Activated T-helper 9 cell treated with anti-CD3 and anti-CD28 coated beads, Interleukin-2, amount 50 U/mL, for 16 hours (primary cell): Measurements from ENCODE around the gene NUDCD2.
A peak's percentile ranks its signal among the peaks of the same experiment; 100 is the strongest.

Source experiments
- DNase-seq: peaks from one replicate; pipeline ENCODE4 v3.0.0-alpha.2; 2020; ENCODE audit warnings: low read depth

The NUDCD2 gene, protein sequence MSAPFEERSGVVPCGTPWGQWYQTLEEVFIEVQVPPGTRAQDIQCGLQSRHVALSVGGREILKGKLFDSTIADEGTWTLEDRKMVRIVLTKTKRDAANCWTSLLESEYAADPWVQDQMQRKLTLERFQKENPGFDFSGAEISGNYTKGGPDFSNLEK

DNA sequence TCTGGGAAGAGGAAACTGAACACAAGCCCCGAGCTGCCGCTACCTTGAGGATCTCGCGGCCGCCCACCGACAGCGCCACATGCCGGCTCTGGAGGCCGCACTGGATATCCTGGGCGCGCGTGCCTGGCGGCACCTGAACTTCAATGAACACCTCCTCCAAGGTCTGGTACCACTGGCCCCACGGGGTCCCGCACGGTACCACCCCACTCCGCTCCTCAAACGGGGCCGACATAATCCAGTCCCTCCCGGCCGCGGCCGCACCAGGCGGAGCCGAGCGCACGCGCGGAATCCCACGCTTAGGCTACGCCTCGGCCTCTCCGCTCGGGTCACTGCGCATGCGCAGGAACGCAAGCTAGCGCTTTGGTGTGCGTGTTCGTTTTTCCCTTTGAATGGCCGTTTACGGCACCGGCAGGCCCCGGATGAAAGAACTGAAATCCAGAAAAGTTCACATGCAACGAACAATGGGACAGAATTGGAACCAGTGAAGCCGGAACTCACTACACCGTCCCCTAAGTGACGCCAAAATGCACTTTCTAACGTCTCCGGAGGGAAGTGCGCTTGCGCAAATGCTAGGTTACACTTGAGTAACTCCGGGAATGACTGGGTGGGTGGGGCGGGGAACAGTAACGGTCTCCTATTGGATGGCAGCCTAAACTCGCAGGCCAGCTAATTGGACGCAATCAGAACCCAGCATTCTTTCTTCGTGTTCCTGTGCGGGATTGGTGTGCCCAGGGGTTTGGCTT, at the start of gene NUDCD2:
NUDCD2 (minus strand) TSS at position 284 of the 743 bp plus-strand sequence; CDS start at position 232, 52 bp downstream.
- DNase-seq, result peak; percentile 92

DNA sequence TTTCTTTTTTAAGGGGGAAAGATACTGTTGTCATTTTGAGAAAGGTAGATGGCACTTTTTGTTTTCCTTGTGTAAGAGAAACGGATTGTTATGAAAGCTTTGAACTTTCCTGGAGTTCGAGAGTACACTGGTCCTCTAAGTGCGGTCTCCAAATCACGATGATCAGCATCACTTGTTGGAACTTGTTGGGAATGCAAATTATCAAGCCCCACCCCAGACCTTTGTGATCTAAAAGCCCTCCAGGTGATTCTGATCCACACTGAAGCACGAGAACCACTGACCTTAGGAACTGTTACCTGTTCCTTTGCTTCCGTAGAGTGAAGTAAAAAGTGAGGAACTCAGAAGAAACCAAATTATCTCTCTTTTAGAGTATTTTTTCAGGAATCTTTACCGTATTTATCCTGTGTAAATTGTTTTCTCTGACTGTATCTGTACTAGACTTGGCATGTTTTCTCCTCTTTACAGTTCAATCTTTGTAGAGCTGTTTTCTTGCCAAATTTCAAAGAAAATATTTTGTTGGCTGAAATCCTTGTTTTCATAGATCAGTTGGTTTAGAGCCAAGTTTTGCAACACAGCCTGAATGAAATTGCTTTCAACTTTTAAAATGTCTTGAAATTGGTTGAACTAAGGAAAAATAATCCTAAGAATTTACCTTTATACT, 49.5 kb upstream of the NUDCD2 start:
- DNase-seq, result no peak

DNA sequence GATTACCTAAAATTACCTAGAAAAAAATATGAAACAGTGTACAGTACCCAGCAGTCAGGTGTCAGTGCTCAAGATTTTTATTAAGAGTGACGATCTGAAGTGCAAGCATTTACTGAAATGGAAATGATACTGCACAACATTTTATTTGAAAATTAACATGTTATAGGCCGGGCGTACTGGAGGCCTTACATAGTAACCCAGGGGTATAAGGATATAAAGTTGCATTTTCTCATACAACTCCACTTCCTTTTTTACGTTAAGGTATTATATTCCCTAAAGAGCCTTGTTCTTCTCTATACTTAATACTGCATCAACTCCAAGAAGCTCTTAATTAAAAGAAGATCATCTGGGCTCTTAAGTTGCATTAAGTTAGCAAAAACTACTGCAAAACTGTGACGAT, 48.9 kb upstream of the NUDCD2 start:
- DNase-seq, result no peak

DNA sequence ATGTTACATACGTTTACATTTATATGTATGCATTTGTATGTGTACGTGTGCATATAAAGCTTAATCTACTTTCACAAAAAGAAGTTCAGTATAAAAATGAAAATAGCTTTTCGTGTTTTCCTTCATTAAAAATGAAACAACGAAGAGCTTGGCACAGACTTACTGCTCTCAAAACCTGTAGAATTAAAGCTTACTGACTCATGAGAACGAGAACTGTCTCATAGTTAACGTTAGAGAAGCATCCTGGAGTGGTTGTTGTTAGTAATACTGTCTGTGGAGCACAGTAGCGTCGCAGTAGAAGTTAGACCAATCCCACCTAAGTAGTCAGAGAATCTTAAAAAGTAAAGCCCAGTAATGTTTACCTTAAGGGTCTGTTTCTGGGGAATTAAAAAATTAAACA, 46.8 kb upstream of the NUDCD2 start:
- DNase-seq, result no peak

DNA sequence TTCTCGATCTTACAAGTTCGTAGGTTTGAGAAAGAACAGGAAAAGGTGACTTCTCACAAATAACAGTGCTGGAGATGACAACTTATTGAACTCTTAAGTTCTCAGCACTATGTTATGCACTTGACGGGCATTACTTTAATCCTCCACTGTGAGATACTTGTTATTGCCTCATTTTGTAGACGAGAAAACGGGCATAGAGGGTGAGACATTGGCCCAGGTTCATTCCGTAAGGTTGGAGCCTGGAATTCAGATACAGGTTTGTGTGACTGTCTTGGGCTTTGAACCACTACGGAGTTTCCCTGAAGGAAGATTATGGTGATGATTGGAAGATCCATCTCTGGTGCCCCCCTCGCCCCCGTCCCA, 46.2 kb upstream of the NUDCD2 start:
- DNase-seq, result no peak

DNA sequence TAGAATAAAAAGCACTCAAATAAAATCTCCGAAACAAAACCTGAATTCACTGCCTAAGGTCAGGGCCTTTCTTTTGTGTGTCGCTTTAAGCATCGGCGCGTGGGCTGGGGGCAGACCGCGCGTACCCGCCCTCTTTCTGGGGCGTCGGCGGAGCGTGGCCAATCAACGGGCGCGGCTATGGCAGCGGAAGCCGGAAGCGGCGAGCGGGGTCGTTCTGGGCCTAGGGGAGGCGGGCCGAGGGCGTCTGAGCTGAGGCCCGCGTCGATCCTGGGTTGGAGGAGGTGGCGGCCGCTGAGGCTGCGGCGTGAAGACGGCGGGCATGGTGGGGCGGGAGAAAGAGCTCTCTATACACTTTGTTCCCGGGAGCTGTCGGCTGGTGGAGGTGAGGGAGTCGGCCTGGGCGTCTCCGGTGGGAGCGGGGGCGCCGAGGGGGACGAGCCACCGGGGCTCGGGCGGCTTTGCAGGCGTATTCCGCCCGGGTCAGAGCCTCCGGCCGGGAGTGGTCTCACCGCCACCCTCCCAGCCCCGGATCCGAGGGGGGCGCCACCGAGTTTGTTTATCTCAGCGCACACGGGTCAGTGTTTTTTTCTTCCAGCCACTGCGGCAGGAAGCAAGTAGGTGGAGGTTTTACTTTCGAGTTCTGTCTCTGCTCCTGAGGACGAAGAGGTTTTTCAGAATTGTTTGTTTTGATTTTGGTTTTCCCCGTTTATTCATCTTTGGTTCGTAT, 45.6 kb upstream of the NUDCD2 start, which contains the start of gene MAT2B:
MAT2B (plus strand) TSS at position 252 of the 727 bp plus-strand sequence; CDS start at position 320, 68 bp downstream.
- peak; percentile 95 for DNase-seq

DNA sequence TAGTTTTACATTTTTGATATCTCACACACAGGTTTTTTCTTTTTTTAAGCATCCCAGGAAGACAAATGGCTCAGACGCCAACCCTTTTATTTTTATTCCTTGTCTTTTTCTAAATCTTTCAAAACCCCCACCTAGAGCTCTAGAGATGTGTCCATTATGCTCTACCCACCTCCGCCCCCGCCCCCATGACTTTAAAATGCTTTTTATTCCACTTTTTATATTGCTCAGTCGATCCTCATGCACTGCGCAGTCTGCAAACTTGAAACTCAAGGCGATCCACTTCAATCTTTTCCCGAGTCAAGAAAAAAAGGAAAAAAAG, 45.1 kb upstream of the NUDCD2 start:
- peak; percentile 15 for DNase-seq

DNA sequence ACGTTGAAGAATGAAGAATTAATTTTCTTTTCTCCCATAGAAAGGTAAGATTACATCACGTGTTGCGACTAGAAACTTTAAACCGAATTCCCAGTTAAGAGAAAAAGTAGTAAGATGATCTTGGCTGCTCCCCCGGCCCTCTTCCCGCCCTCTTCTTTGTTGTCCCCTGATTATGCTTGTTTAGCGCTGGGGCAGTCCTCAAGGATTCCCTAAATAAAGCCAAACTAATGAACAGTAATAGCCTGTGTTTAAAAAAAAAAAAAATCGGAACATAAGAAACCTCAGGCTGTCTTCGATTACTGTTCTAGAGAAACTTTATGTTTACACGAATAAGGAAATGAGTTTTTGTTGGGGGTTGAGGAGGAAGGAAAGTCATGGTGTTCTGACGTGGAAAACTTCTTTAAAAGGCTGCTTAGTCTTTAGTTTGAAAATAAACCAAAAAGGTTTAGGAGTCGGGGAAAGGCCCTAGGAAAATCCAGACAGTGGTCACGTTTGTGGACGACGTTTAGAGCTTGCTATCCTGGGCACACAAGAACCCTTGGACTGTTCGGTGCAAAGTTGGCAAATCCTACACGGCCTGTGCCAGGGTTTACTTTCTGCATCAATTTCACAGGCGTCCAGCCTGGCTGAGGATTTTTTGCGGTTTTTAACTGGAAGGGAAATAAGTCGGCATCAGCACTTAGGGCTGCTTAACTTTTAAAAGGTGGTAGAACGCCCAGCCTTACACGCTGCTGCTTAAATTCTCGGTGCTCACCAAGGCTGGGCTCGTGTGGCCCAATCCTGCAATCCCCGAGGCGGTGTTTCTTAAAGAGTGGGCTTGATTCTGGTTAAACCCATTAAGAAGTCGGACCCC, 44.4 kb upstream of the NUDCD2 start:
- DNase-seq, result peak; percentile 16

DNA sequence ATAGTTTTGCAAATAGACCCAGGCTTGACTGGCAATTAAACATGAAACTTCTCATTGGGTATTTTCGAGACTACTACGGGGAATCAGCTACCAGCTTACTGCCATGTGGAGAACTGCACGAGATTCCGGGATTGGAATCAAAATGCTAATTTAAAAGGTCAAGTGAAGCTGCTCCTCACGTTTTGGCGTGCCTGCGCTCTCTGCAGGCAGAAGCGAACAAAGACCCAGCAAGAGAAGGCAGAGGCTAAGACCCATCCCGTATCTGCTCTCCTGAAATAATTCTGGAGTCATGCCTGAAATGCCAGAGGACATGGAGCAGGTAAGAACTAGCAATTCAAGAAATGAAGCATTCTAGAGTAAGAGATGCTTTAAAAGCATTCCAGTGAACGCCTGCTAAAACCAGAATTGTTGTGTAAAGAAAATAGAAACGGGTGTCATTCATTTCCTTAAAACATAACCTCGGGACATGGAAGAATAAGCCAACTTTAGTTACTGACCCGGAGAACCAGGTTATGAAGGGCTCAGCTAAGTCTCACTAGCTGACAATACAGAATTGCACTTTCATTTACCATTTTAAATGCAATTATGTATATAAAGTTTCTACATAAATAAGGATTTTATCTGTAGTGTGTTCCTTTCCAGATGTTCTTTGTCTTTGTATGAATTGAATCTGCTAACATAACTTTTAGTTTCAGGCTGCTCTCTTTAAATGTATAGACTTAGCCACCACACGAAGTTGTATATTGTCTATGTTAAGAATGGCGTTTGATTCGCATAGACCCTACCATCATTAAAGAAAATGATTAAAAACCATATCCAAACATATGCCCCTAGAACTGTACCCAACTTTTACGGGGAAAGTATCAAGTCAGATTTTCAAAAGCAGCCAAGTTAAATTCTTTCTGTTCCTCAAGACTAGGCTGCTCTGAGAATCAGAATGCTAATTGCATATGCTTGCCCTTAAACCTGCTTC, 43.5 kb upstream of the NUDCD2 start:
- no peak for DNase-seq

DNA sequence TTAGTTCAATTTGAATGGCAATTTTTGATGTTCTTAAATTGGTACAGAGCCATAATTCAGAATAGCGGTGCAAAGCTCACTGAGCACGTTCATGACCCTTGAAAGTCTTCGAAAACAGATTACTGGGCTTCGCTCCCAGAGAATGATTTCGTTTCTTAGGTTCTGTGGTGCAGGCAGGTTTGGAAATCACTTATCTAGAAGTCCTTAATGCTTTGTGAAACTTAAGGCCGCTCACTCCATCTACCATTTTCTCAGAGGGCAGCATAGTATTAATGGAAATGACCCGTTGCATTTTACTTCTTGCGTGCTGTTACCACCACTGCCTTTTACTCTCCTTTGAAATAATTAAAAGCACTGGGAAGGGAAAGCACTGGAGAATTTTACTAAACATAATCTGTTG, 42.6 kb upstream of the NUDCD2 start:
- DNase-seq, result no peak

DNA sequence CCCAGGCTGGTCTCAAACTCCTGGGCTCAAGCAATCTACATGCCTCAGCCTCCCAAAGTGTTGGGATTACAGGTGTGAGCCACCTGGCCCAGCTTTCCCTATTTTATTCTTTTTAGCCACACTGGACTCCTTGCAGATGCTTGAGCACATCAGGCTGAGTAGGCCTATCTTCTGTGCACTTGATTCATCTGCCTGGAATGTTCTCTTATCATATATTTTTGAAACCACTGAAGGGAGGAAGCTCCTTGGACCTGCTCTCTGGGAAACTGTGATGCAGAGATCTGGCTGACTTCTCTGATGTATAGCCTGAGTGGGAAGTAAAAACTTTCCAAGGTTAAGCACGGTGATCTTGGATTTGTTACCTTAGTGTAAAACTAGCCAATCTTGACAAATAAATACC, 39.0 kb upstream of the NUDCD2 start:
- no peak for DNase-seq

DNA sequence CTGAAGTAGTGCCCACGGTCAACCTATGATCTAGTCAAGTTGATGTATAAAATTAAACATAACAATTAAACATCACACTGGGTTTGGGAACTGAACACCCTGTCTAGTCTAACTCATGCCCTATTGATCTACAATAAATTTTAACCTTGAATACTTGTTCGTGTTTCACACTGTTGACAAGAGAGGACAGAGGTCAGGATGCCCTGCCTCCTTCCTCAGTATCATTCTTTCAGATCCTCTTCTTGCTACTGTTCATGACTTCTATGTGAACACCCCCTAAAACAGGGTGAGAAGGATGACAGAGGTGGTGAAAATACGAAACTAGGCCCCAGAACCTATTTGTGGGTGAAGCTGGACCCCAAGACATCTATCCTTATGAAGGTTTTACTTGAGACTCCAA, 37.4 kb upstream of the NUDCD2 start:
- DNase-seq, result no peak

DNA sequence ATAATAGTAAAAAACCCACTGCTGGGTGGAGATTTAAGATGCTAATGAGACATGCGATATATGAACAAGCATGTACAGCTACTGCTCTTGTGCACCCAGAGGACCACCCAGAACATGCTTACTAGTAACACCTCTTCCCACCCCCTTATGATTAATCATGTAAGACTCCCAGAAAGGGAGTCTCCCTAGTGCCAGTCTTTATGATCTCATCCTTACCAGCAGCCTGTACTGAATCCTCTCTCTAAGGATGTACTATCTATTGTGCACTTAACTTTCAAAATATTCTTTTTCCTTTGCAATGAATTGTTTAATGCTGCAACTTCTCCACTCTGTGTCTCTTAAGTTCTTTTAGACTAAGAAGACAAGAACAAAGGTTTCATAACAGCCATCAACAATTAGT, 36.4 kb upstream of the NUDCD2 start:
- DNase-seq, result no peak

DNA sequence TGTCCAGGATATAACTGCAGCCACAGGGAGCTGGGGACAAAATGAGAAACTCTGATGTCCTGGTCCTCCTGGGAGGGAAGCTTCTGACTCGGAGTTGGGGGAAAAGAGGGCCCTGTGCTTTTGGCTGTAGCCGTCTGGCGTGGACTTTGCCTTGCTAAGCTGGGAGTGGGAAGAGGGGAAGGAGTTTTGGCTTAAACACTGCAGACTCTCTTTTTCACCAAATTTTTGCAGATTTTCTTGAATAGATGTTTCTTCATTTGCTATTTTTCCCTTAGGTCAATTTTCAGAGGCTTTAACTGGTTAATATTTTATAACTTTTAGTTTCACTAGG, 29.8 kb upstream of the NUDCD2 start:
- DNase-seq, result no peak

DNA sequence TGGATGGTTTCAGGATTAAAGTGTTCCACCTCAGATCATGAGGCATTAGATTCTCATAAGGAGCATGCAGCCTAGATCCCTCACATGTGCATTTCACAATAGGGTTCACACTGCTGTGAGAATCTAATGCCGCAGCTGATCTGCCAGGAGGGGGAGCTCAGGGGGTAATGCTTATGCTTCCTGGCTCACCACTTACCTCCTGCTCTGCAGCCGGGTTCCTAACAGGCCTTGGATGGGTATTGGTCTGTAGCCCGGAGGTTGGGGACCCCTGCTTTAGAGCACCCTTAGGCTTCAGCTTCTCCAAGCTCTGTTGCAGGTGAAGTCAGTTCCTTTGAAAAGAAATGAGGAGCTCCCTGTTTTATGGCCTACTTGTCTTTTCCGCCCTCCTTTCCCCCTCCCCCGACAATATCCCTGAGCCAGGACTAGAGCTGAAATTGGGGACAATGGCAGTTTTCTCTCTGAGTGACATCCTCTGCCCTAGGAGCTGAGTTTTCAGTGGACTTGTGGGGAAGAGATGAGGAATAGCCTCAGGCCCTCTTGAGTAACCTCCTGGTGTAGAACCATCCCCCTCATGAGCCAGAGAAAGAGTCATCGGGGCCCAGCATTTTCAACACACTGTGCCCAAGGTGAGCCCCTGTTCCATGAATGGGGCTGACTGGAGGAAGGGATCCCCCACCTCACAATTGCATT, 29.3 kb upstream of the NUDCD2 start:
- no peak for DNase-seq

DNA sequence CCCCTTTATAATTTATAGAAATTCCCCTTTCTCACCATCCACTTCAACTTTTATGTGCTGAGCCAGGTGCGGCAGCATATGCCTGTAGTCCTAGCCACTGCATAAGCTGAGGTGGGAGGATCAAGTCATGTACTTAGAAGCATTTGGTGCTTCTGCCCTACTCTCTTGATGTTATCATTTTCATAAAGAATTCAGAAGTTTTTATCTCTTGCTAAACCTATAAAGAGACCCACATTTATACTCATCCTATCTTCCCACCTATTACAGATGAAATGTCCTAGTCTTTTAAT, 19.0 kb upstream of the NUDCD2 start:
- no peak for DNase-seq

DNA sequence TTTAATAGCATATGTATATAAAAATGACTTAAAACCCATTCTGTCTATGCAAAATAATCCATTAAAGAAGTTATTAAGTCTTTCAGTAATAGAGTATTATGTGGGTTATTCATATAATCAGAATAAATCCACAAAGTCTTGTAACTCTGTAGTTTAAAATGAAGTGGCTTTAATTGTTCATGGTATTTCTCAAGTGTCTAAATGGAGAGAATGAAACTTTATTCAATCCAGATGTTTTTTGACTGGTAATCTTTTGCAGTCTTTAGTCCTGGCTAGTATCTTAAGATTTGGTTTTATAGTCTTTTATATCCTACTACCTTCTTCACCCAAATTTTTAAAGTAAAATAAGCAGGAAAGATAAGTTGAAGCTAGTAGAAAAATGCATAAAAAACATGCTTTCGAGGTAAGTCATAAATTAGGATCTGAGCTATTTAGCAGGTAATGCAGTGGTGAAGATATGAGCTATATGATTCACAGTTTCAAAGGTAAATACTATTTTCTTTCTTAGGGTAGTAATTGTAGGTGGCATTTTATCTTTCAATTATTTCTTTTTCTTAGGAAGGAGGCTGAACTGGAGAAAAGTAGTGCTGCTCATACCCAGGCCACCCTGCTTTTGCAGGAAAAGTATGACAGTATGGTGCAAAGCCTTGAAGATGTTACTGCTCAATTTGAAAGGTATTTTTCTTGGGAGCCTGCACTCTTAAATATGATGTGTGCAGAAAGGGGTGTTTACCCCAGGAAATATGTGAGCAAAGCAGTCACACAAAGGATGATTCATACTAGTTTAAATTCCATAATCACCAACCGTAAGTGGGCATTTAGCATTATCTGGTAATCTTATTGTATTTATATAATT, 18.5 kb upstream of the NUDCD2 start:
- DNase-seq, result no peak

DNA sequence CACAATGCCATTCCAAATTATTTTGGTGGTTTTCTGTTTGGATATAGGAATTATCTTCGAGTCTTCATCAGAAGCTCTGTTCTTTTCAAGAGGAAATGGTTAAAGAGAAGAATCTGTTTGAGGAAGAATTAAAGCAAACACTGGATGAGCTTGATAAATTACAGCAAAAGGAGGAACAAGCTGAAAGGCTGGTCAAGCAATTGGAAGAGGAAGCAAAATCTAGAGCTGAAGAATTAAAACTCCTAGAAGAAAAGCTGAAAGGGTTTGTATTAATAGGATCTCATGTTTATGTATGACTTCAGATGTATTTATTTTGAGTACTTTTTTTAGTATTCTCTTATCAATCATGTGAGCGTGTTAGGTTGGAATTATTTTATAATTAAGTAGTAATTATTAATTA, 15.5 kb upstream of the NUDCD2 start:
- no peak for DNase-seq

DNA sequence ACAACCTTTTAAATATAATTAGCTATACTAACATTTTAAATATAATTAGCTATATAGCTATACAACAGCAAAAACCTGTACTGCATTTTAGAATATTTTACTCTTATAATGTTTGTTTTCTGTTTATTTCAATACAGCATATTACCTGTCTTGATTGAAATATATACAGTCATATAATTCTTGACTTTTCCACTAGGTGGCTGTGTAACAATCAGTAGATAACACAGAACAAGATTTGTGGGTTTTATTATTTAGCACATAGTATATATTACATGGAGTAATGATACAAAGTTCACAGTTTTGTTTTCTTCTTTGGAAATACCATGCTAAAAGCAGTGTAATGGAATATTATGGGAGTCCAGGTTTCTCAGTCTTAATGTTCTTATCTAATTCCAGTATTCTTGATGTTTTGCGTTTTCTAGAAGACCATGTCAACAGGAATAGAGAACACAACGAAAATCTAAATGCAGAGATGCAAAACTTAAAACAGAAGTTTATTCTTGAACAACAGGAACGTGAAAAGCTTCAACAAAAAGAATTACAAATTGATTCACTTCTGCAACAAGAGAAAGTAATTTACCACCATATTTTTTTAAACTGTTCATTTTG, 13.8 kb upstream of the NUDCD2 start:
- DNase-seq, result no peak
